ENCODE results near the gene ABCF2. TPM values are rescaled to one million over a fixed set of nuclear protein-coding genes. Genes with fewer than 3 reads are reported as not detected.

Gene ABCF2
- total RNA-seq, 2 donors from 2014 or later: 11.9 to 13.5 TPM

DNA sequence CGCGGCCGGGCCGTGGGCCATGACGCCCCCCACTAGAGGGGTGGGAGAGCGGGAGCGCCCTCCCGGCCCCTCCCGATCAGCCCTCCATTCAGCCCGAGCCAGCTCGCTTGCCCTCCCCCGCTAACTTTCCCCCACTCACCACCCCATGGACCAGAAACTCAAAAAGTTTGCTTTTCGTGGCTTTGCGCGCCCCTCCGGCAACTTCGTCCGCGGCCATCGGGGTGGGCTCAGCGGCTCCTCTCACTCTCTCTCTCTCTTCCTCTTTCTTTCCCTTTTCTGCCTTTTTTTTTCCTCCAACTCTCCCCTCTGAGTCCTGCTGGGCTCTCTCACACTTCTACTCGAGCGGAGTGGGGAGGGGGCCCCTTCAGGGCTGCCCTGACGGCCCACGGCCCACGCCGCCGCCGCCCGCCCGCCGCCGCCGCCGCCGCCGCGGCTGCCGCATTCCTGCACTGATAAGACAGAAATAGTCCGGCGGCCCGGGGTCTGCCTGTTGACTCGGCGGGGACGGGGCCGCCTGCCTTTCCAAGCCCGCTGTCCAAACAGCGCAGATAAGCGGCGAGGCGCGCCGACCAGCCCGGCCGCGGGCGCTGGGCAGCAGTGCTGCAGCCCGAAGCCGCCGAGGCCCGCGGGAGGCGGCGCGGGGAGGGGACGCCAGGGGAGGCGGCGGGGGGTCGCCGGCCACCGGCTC is 21.5 kb upstream of the ABCF2 start, which contains the start of gene SMARCD3:
Gene SMARCD3 (minus strand): TSS at position 349 of the 688 bp plus-strand sequence. CDS start 132 bp downstream, at position 217.
- peak within 1 kb of the TSS; percentile 16 to 77 for H3K4me3 ChIP-seq
- DNase-seq: peak; percentile 73 to 77 (median 74)
- peaks cover 80% of the 10 kb centered on the region for H3K4me1 ChIP-seq
- H3K27ac ChIP-seq: peak within 1 kb of the TSS; percentile 83 to 93 (median 90)
- ATAC-seq: peak; percentile 68
- no peaks in the 10 kb centered on the region for H3K27me3 ChIP-seq
- no peaks in the 10 kb centered on the region for H3K9me3 ChIP-seq
- WGBS, 2 donors: 0% methylated on average over 41 to 68 of the region's 71 CpGs
- intact Hi-C loops (cut with DNase I): no loop called here
- H3K36me3 ChIP-seq (replicated peaks in 1 of 2; ENCODE audit: insufficient read depth in 1 of 2, low read depth in 2 of 2): no peaks in the 10 kb centered on the region
- TF ChIP-seq, protein P1, sequence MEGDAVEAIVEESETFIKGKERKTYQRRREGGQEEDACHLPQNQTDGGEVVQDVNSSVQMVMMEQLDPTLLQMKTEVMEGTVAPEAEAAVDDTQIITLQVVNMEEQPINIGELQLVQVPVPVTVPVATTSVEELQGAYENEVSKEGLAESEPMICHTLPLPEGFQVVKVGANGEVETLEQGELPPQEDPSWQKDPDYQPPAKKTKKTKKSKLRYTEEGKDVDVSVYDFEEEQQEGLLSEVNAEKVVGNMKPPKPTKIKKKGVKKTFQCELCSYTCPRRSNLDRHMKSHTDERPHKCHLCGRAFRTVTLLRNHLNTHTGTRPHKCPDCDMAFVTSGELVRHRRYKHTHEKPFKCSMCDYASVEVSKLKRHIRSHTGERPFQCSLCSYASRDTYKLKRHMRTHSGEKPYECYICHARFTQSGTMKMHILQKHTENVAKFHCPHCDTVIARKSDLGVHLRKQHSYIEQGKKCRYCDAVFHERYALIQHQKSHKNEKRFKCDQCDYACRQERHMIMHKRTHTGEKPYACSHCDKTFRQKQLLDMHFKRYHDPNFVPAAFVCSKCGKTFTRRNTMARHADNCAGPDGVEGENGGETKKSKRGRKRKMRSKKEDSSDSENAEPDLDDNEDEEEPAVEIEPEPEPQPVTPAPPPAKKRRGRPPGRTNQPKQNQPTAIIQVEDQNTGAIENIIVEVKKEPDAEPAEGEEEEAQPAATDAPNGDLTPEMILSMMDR (IDR thresholded peaks at IDR 0.05): peak in 1 of 7 experiments; percentile 15
- TF ChIP-seq POLR2A (IDR thresholded peaks at IDR 0.05): no peak

DNA sequence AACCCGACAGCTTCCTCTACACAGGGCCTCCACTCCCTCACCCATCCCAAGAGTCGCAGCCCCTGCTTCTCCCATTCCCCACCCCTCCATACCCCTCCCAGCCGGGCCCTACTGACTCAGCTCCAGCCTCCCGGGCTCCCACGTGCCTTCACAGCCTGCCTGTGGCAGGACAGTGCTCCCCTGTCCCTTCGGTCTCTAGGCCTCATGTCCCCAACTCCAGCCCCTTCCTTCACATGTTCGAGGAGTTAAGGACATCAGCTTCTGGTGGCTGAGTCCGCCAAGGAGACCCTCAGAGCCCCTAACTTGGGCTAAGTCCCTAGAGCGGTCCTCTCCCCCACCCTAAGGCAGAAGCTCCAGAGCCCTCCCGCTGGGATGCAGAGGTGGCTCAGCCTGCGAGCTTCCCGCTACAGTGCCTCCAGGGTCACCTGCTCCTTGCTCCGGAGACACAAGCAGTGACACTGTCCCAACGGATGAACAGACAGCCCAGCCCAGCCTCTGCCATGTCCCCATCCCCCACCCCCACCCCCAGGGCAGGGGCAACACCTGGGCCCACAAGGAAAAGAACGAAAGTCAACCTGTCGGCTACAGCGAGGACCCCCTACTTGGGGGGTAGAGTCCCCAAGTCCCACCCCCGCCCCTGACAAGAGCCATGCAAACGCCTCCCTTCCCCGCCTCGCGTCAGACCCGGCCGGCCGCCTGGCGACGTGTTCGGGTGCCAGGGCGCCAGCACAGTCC is 20.8 kb upstream of the ABCF2 start:
- Histone ChIP-seq H3K9me3 (no peaks in the 10 kb centered on the region), H3K4me1 (peaks cover 84% of the 10 kb centered on the region), H3K4me3 (peak overlapping the region; percentile 16 to 77), H3K36me3 (replicated peaks in 1 of 2; ENCODE audit: insufficient read depth in 1 of 2, low read depth in 2 of 2) (no peaks in the 10 kb centered on the region), H3K27ac (peak overlapping the region; percentile 83 to 93 (median 90)), H3K27me3 (no peaks in the 10 kb centered on the region)
- DNase-seq (no peak), ATAC-seq (no peak)
- WGBS, 2 donors: 4 to 5% methylated on average over 23 to 29 of the region's 29 CpGs
- no peak for TF ChIP-seq POLR2A (IDR thresholded peaks at IDR 0.05)
- TF ChIP-seq, protein P1 (IDR thresholded peaks at IDR 0.05): no peak
- intact Hi-C loops (cut with DNase I): no loop called here

DNA sequence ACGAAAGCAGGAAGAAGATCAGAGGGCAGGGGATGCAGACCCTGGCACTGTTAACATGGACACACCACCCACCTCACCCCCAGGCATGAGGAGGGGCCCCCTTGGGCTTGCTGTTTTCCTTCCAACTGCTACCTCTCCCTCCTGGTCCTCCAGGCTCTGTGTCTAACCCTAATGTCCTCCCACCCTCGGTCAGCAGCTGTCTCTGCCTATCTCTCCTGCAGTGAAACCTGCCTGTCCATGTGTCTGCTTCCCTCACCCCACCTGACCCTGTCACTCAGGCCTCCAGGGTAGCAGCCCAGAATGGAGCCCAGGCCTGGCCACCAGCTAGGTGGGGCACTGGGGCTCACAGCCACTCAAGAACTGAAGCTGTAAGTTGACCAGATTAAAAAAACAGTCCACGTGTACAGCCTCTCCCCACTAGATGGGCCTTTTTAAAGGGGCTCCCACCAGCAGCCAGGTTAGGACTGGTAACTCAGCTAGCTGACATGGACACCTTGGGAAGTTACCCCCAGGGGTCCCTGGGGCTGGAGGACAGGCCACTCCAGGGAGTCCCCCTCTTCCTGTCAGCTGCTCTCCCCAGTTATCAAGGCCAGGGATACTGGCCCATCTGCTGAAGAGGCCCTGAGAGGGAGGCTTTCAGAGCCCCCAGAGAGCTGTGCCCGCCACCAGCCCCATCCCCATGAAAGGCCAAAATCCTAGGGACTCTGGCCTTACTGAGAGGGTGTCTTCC is 20.0 kb upstream of the ABCF2 start:
- Histone ChIP-seq H3K36me3 (replicated peaks in 1 of 2; ENCODE audit: insufficient read depth in 1 of 2, low read depth in 2 of 2) (no peaks in the 10 kb centered on the region), H3K4me3 (no peak overlapping the region), H3K27me3 (no peaks in the 10 kb centered on the region), H3K9me3 (no peaks in the 10 kb centered on the region), H3K27ac (peak overlapping the region in 3 of 4 donors; percentile 87 to 93 (median 93)), H3K4me1 (peaks cover 78% of the 10 kb centered on the region)
- WGBS, 2 donors: 41 to 48% methylated on average over 3 to 4 of the region's 4 CpGs
- ATAC-seq (no peak), DNase-seq (no peak)
- intact Hi-C loops (cut with DNase I): no loop called here
- no peak for TF ChIP-seq POLR2A (IDR thresholded peaks at IDR 0.05)
- TF ChIP-seq, protein P1 (IDR thresholded peaks at IDR 0.05): no peak

DNA sequence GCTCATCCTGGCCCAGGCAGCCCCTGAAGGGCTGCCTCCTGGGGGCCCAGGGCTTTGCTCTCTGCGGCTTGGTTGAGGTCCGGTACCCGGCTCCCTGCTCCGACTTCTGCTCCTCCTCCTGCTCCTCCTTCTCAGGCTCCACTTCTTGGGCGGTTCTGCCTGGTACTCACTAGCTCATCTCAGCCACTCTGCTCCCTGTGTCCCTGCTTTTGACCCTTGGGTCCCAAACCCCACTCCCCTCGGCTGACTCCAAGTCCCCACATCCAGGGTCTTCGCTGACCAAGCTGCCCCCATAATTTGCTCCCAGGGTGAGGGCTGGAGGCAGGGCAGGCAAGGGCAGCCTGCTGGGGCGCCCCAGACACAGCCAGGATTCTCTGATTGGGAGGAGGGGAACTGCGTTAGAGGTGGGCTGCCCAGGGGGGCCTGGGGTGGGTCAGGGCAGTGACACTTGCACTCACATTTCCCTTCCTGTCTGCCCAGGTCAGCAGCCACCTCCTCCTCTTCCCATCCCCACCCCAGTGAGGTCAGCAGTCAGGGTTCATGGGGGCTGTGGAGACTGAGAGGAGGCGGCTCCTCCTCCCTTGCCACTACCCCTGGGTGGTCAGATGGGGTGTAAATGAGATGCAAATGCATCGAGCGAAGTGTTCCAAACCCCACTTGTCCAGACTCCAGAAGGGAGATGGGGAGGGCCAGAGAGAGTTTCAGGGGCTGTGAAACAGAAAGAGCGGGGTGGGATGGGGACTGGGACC is 19.3 kb upstream of the ABCF2 start:
- Histone ChIP-seq H3K9me3 (no peaks in the 10 kb centered on the region), H3K4me3 (no peak overlapping the region), H3K27me3 (no peaks in the 10 kb centered on the region), H3K36me3 (replicated peaks in 1 of 2; ENCODE audit: insufficient read depth in 1 of 2, low read depth in 2 of 2) (no peaks in the 10 kb centered on the region), H3K4me1 (peaks cover 73% of the 10 kb centered on the region), H3K27ac (peak overlapping the region in 1 of 4 donors; percentile 87)
- DNase-seq (no peak), ATAC-seq (no peak)
- TF ChIP-seq, protein P1 (IDR thresholded peaks at IDR 0.05): no peak
- TF ChIP-seq POLR2A (IDR thresholded peaks at IDR 0.05): no peak
- intact Hi-C loops (cut with DNase I): no loop called here
- 67 to 81% methylated on average over 11 to 12 of the region's 13 CpGs for WGBS, 2 donors
